ENCODE data around the gene CEP126. TPM values are rescaled to one million over a fixed set of nuclear protein-coding genes. Genes with fewer than 3 reads are reported as not detected.

CEP126 gene
- total and polyA plus RNA-seq, 2 of the 13 experiments (the other 11 are each of a cell fraction or from before 2014, with no cell fraction given), result 1.4 to 1.7 TPM

DNA sequence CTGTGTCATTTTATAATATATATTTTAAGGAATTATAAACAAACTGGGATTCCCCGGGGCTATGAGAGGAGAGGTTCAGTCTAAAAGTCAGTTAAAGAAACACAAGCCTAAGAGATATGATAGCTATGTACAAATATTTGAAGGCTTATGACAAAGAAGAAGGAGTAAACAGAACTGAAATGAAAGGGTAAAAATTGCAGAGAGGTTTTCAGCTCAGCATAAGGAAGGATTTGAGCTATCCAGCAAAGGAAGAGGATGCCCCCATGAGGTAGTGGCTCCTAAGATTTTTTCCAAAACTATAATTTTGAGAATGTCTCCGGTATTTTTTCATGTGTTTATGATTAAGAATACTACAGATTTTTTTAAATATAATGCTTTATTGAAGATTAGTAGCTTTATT, 59.4 kb downstream of the CEP126 start (continued):
- TF ChIP-seq, protein P1, sequence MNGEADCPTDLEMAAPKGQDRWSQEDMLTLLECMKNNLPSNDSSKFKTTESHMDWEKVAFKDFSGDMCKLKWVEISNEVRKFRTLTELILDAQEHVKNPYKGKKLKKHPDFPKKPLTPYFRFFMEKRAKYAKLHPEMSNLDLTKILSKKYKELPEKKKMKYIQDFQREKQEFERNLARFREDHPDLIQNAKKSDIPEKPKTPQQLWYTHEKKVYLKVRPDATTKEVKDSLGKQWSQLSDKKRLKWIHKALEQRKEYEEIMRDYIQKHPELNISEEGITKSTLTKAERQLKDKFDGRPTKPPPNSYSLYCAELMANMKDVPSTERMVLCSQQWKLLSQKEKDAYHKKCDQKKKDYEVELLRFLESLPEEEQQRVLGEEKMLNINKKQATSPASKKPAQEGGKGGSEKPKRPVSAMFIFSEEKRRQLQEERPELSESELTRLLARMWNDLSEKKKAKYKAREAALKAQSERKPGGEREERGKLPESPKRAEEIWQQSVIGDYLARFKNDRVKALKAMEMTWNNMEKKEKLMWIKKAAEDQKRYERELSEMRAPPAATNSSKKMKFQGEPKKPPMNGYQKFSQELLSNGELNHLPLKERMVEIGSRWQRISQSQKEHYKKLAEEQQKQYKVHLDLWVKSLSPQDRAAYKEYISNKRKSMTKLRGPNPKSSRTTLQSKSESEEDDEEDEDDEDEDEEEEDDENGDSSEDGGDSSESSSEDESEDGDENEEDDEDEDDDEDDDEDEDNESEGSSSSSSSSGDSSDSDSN (CRISPR knock-in tag; IDR thresholded peaks at IDR 0.05), result no peak
- TF ChIP-seq FOXP1 (IDR thresholded peaks at IDR 0.05), result no peak
- TF ChIP-seq FOXP1 (CRISPR knock-in tag; IDR thresholded peaks at IDR 0.05), result peak; percentile 44; the same call in 1 of the 2 replicates
- TF ChIP-seq NFIC (IDR thresholded peaks at IDR 0.05; ENCODE audit: low read length), result peak; percentile 58; the same call in 1 of the 2 replicates
- TF ChIP-seq ZMAT3 (CRISPR knock-in tag; conservative IDR thresholded peaks at IDR 0.05), result no peak
- TF ChIP-seq, protein P2, sequence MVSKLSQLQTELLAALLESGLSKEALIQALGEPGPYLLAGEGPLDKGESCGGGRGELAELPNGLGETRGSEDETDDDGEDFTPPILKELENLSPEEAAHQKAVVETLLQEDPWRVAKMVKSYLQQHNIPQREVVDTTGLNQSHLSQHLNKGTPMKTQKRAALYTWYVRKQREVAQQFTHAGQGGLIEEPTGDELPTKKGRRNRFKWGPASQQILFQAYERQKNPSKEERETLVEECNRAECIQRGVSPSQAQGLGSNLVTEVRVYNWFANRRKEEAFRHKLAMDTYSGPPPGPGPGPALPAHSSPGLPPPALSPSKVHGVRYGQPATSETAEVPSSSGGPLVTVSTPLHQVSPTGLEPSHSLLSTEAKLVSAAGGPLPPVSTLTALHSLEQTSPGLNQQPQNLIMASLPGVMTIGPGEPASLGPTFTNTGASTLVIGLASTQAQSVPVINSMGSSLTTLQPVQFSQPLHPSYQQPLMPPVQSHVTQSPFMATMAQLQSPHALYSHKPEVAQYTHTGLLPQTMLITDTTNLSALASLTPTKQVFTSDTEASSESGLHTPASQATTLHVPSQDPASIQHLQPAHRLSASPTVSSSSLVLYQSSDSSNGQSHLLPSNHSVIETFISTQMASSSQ (IDR thresholded peaks at IDR 0.05; ENCODE audit: low read depth), result no peak
- TF ChIP-seq, protein P2 (CRISPR knock-in tag; IDR thresholded peaks at IDR 0.05; ENCODE audit: borderline replicate concordance), result no peak
- no peak for TF ChIP-seq XRCC5 (optimal IDR thresholded peaks at IDR 0.05; ENCODE audit: low read length)
- no peak for TF ChIP-seq NR2F6 (IDR thresholded peaks at IDR 0.05)
- no peak for TF ChIP-seq NR2F6 (CRISPR knock-in tag; IDR thresholded peaks at IDR 0.05)
- TF ChIP-seq, protein P3, sequence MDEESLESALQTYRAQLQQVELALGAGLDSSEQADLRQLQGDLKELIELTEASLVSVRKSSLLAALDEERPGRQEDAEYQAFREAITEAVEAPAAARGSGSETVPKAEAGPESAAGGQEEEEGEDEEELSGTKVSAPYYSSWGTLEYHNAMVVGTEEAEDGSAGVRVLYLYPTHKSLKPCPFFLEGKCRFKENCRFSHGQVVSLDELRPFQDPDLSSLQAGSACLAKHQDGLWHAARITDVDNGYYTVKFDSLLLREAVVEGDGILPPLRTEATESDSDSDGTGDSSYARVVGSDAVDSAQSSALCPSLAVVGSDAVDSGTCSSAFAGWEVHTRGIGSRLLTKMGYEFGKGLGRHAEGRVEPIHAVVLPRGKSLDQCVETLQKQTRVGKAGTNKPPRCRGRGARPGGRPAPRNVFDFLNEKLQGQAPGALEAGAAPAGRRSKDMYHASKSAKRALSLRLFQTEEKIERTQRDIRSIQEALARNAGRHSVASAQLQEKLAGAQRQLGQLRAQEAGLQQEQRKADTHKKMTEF (CRISPR knock-in tag; IDR thresholded peaks at IDR 0.05), result no peak
- TF ChIP-seq BCL6 (CRISPR knock-in tag; IDR thresholded peaks at IDR 0.05), result no peak
- TF ChIP-seq, protein P4, sequence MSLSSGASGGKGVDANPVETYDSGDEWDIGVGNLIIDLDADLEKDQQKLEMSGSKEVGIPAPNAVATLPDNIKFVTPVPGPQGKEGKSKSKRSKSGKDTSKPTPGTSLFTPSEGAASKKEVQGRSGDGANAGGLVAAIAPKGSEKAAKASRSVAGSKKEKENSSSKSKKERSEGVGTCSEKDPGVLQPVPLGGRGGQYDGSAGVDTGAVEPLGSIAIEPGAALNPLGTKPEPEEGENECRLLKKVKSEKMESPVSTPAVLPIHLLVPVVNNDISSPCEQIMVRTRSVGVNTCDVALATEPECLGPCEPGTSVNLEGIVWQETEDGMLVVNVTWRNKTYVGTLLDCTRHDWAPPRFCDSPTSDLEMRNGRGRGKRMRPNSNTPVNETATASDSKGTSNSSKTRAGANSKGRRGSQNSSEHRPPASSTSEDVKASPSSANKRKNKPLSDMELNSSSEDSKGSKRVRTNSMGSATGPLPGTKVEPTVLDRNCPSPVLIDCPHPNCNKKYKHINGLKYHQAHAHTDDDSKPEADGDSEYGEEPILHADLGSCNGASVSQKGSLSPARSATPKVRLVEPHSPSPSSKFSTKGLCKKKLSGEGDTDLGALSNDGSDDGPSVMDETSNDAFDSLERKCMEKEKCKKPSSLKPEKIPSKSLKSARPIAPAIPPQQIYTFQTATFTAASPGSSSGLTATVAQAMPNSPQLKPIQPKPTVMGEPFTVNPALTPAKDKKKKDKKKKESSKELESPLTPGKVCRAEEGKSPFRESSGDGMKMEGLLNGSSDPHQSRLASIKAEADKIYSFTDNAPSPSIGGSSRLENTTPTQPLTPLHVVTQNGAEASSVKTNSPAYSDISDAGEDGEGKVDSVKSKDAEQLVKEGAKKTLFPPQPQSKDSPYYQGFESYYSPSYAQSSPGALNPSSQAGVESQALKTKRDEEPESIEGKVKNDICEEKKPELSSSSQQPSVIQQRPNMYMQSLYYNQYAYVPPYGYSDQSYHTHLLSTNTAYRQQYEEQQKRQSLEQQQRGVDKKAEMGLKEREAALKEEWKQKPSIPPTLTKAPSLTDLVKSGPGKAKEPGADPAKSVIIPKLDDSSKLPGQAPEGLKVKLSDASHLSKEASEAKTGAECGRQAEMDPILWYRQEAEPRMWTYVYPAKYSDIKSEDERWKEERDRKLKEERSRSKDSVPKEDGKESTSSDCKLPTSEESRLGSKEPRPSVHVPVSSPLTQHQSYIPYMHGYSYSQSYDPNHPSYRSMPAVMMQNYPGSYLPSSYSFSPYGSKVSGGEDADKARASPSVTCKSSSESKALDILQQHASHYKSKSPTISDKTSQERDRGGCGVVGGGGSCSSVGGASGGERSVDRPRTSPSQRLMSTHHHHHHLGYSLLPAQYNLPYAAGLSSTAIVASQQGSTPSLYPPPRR (CRISPR knock-in tag; IDR thresholded peaks at IDR 0.05; ENCODE audit: borderline replicate concordance), result no peak
- no peak for TF ChIP-seq ZNF207 (IDR thresholded peaks at IDR 0.05; ENCODE audit: borderline replicate concordance)
- no peak for TF ChIP-seq ZNF703 (CRISPR knock-in tag; IDR thresholded peaks at IDR 0.05; ENCODE audit: borderline replicate concordance)
- TF ChIP-seq SAP130 (CRISPR knock-in tag; IDR thresholded peaks at IDR 0.05; ENCODE audit: low read depth), result peak; percentile 21; the same call in 1 of the 2 replicates
- TF ChIP-seq ZNF737 (CRISPR knock-in tag; IDR thresholded peaks at IDR 0.05; ENCODE audit: borderline replicate concordance), result no peak
- TF ChIP-seq TOE1 (CRISPR knock-in tag; IDR thresholded peaks at IDR 0.05), result no peak
- TF ChIP-seq PCBP2 (optimal IDR thresholded peaks at IDR 0.05; ENCODE audit: low read depth, low read length, poor library complexity, severe bottlenecking), result no peak
- TF ChIP-seq NCOA1 (CRISPR knock-in tag; IDR thresholded peaks at IDR 0.05), result no peak
- TF ChIP-seq ISL2 (CRISPR knock-in tag; IDR thresholded peaks at IDR 0.05), result peak; percentile 77

Data from HepG2 (cell line).